Suprapubic skin (tissue), 4 donors: ENCODE results near the gene AASDHPPT. TPM values are rescaled to one million over a fixed set of nuclear protein-coding genes. Genes with fewer than 3 reads are reported as not detected.

Experiments used
- DNase-seq, 2 donors: peaks; one replicate each; pipeline ENCODE4 v3.0.0-alpha.2; 2019; ENCODE audit warnings: low spot score in 2 of 2
- H3K27ac ChIP-seq: fragments of 200-600 bp; sonication (generic); one replicate; pipeline ENCODE4 v1.5.1; 2019
- H3K27me3 ChIP-seq: fragments of 200-600 bp; sonication (generic); one replicate; pipeline ENCODE4 v1.5.1; 2019
- H3K36me3 ChIP-seq: fragments of 200-600 bp; sonication (generic); one replicate; pipeline ENCODE4 v1.5.1; 2019
- H3K4me1 ChIP-seq: fragments of 200-600 bp; sonication (generic); one replicate; pipeline ENCODE4 v1.5.1; 2019
- H3K4me3 ChIP-seq: fragments of 200-600 bp; sonication (generic); one replicate; pipeline ENCODE4 v1.5.1; 2019; ENCODE audit warnings: mild to moderate bottlenecking
- H3K9me3 ChIP-seq: fragments of 200-600 bp; sonication (generic); one replicate; pipeline ENCODE4 v1.5.1; 2019
- EP300 ChIP-seq: sonication (generic); formaldehyde crosslinking; IDR thresholded peaks from one replicate; pipeline ENCODE4 v1.6.1; 2017; ENCODE audit warnings: antibody characterized with exemption
- POLR2A ChIP-seq, 2 donors: fragments of 450-650 bp; IDR thresholded peaks; one replicate each; pipeline ENCODE4 v1.6.1; 2017; ENCODE audit warnings: antibody characterized with exemption in 2 of 2, mild to moderate bottlenecking in 2 of 2, moderate library complexity in 2 of 2
- POLR2AphosphoS5 ChIP-seq, 3 donors: sonication (generic); formaldehyde crosslinking; IDR thresholded peaks; one replicate each; pipeline ENCODE4 v1.6.1; 2017; ENCODE audit warnings: antibody characterized with exemption in 3 of 3
- WGBS: methylation state at CpG from one replicate; pipeline ENCODE4 v1.1.5; 2018; 5-methylcytosine and 5-hydroxymethylcytosine counted together
- total RNA-seq, 4 donors: library from RNA; depleted of rRNA; stranded (reverse); fragments of >200 nt; gene quantifications; one replicate each; pipeline ENCODE4 v1.1.0, GENCODE V29; 2016
- TF ChIP-seq, protein P1 (sequence below), 2 donors: fragments of 200-600 bp in 1 of 2; fragments of 450-650 bp in 1 of 2; sonication (generic) in 1 of 2; IDR thresholded peaks; one replicate each; pipeline ENCODE4 v1.5.1; 2016 to 2019; ENCODE audit warnings: antibody characterized with exemption in 2 of 2, mild to moderate bottlenecking in 1 of 2, moderate library complexity in 1 of 2

AASDHPPT gene, protein sequence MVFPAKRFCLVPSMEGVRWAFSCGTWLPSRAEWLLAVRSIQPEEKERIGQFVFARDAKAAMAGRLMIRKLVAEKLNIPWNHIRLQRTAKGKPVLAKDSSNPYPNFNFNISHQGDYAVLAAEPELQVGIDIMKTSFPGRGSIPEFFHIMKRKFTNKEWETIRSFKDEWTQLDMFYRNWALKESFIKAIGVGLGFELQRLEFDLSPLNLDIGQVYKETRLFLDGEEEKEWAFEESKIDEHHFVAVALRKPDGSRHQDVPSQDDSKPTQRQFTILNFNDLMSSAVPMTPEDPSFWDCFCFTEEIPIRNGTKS
- total RNA-seq = 10 to 100 TPM; 33.7 to 45.6 (median 44.6) TPM

DNA sequence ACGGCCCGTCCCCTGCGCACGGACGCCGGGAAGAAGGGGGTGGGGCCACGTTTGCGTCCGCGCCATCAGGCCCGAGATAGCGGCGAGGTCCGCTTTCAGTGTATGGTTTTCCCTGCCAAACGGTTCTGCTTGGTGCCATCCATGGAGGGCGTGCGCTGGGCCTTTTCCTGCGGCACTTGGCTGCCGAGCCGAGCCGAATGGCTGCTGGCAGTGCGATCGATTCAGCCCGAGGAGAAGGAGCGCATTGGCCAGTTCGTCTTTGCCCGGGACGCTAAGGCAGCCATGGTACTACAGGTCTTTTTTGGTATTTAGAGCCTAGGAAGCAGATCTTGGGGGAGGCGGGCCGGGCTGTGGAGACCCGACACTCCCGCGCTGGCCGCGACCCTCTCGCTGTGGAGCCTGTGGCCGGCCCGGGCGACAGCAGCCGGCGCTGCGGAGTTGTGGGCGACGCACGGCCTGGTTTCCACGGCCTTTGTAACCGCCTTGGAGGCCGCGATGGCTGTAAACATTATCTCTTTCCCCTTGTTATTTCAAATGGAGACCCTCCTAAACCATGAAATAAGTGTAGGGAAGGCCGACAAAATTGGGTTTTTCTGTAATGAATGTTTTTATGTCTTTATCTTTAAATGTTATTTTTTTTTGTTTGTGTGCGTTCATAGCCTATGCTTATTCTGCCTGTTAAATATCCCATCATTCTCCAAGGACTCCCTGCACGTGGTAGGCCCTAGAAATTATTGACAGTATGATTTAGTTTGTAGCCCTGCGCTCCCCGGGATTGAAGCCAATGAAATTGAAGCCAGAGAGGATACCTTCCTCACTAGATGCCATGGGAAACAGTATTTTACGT, at the start of gene AASDHPPT:
Gene AASDHPPT (plus strand): TSS at position 54 of the 847 bp plus-strand sequence. CDS start 49 bp downstream, at position 103.
- Histone ChIP-seq H3K27me3 (no peaks in the 10 kb centered on the region), H3K4me3 (peak within 1 kb of the TSS; percentile 75), H3K27ac (peak within 1 kb of the TSS; percentile 94), H3K4me1 (peaks cover 49% of the 10 kb centered on the region), H3K9me3 (no peaks in the 10 kb centered on the region), H3K36me3 (peaks cover 23% of the 10 kb centered on the region)
- under 1% methylated on average over 31 of the region's 55 CpGs for WGBS
- DNase-seq = no peak
- TF ChIP-seq POLR2AphosphoS5 (IDR thresholded peaks at IDR 0.05) = peak in 2 of 3 donors; percentile 77 to 82
- TF ChIP-seq, protein P1, sequence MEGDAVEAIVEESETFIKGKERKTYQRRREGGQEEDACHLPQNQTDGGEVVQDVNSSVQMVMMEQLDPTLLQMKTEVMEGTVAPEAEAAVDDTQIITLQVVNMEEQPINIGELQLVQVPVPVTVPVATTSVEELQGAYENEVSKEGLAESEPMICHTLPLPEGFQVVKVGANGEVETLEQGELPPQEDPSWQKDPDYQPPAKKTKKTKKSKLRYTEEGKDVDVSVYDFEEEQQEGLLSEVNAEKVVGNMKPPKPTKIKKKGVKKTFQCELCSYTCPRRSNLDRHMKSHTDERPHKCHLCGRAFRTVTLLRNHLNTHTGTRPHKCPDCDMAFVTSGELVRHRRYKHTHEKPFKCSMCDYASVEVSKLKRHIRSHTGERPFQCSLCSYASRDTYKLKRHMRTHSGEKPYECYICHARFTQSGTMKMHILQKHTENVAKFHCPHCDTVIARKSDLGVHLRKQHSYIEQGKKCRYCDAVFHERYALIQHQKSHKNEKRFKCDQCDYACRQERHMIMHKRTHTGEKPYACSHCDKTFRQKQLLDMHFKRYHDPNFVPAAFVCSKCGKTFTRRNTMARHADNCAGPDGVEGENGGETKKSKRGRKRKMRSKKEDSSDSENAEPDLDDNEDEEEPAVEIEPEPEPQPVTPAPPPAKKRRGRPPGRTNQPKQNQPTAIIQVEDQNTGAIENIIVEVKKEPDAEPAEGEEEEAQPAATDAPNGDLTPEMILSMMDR (IDR thresholded peaks at IDR 0.05) = no peak
- TF ChIP-seq EP300 = no peak
- peak in 1 of 2 donors; percentile 45 for TF ChIP-seq POLR2A (IDR thresholded peaks at IDR 0.05)

DNA sequence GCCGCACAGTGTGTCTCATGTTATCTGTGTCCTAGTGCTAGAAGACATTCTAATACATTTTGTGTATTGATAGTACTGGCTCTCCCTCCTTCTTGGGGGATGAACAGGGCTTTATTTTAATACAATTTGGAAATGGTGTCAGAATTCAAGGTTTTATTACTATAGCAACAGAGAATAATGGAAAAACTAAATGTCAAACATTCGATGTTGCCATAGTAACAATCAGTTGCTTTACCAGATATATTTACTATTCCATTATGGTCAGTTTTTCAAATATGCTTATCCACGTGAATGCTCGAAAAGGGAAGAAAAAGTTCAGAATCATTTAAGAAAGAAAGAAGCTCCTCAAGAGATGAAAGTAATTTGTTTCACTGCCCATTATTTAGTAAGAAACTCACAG, 46.9 kb upstream of the AASDHPPT start:
- Histone ChIP-seq H3K27me3 (peaks cover 10% of the 10 kb centered on the region), H3K4me3 (no peak overlapping the region), H3K27ac (no peak overlapping the region), H3K36me3 (no peaks in the 10 kb centered on the region), H3K9me3 (no peaks in the 10 kb centered on the region), H3K4me1 (no peaks in the 10 kb centered on the region)
- no peak for DNase-seq
- TF ChIP-seq, protein P1 (IDR thresholded peaks at IDR 0.05) = no peak
- no peak for TF ChIP-seq POLR2A (IDR thresholded peaks at IDR 0.05)
- TF ChIP-seq POLR2AphosphoS5 (IDR thresholded peaks at IDR 0.05) = no peak
- TF ChIP-seq EP300 = no peak
- WGBS = 75% methylated on average over 4 of the region's 4 CpGs

DNA sequence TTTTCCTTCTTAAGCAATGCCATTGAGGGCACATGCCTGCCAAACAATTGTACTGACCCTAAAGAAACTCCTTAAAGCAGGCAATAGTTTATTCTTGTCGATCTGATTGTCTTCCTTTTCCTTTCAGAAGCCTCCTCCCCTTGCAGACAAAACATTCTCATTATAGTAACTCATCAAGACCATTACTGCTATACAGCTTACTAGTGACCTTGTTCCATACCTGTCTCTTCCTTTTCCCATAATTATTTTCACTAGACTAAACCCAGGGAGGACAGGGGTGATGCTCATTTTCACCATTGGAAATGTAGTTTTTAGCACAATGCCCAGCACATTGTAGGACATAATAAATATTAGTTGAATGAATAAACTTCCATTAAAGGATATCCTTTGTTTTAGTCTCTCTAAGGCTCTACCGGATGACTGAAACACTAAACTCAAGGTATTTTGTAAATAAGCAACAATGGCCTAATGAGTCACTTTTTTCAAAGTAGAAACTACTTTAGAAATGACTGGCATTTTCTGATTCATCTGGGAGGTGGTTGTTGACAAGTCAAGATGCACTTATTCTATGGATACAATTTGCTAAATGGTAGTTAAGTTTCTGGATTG, 46.2 kb upstream of the AASDHPPT start:
- TF ChIP-seq POLR2A (IDR thresholded peaks at IDR 0.05) (no peak), POLR2AphosphoS5 (IDR thresholded peaks at IDR 0.05) (no peak), EP300 (no peak)
- TF ChIP-seq, protein P1 (IDR thresholded peaks at IDR 0.05) = no peak

DNA sequence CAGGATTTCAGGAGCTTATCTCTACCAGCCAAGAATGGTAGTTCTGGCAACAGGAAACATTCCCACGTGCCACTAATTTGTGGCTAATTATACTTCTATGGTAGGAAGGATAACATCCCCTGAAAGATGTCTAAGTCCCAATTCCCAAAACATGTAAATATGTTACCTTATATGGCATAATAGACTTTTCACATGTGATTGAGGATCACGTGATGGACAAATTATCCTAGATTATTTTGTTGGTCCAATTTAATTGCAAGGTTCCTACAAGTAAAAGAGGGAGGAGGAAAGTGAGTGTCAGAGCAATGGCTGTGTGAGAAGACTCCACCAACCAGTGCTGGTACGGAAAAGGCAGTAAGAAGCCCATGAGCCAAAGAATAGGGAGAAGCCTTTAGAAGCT, 45.5 kb upstream of the AASDHPPT start:
- TF ChIP-seq POLR2AphosphoS5 (IDR thresholded peaks at IDR 0.05) (no peak), POLR2A (IDR thresholded peaks at IDR 0.05) (no peak), EP300 (no peak)
- TF ChIP-seq, protein P1 (IDR thresholded peaks at IDR 0.05) = no peak
- no peaks in the 10 kb centered on the region for H3K9me3 ChIP-seq
- no peak for DNase-seq
- H3K4me3 ChIP-seq = no peak overlapping the region
- no peak overlapping the region for H3K27ac ChIP-seq
- no peaks in the 10 kb centered on the region for H3K4me1 ChIP-seq
- no peaks in the 10 kb centered on the region for H3K36me3 ChIP-seq
- peaks cover 6% of the 10 kb centered on the region for H3K27me3 ChIP-seq
- 69% methylated on average over 3 of the region's 3 CpGs for WGBS

More for the DNA sequence above, 46.2 kb upstream of the AASDHPPT start:
- Histone ChIP-seq H3K27me3 (peaks cover 9% of the 10 kb centered on the region), H3K36me3 (no peaks in the 10 kb centered on the region), H3K4me3 (no peak overlapping the region), H3K4me1 (no peaks in the 10 kb centered on the region), H3K27ac (no peak overlapping the region), H3K9me3 (no peaks in the 10 kb centered on the region)
- 67% methylated on average over 2 of the region's 2 CpGs for WGBS
- DNase-seq = no peak
